Keratinocyte (primary cell): Measurements from ENCODE around the gene MYO16.

Experiments used
- EZH2 ChIP-seq: IDR thresholded peaks from one replicate; pipeline ENCODE4 v1.6.1; 2012; ENCODE audit warnings: inconsistent platforms, mild to moderate bottlenecking, low read length, moderate library complexity
- TF ChIP-seq, protein P1 (sequence below), 3 experiments: IDR thresholded peaks in 1 of 3; conservative IDR thresholded peaks in 1 of 3; optimal IDR thresholded peaks in 1 of 3; 2 replicates in 2 of 3; 3 replicates in 1 of 3; pipeline versions ENCODE3 to v1.5.1; 2011; ENCODE audit warnings: low read length in 3 of 3, mild to moderate bottlenecking in 3 of 3, moderate library complexity in 2 of 3, control low read depth in 1 of 3, inconsistent platforms in 1 of 3; ENCODE audit not compliant: insufficient read depth in 2 of 3; ENCODE audit errors: extremely low read depth in 1 of 3

DNA sequence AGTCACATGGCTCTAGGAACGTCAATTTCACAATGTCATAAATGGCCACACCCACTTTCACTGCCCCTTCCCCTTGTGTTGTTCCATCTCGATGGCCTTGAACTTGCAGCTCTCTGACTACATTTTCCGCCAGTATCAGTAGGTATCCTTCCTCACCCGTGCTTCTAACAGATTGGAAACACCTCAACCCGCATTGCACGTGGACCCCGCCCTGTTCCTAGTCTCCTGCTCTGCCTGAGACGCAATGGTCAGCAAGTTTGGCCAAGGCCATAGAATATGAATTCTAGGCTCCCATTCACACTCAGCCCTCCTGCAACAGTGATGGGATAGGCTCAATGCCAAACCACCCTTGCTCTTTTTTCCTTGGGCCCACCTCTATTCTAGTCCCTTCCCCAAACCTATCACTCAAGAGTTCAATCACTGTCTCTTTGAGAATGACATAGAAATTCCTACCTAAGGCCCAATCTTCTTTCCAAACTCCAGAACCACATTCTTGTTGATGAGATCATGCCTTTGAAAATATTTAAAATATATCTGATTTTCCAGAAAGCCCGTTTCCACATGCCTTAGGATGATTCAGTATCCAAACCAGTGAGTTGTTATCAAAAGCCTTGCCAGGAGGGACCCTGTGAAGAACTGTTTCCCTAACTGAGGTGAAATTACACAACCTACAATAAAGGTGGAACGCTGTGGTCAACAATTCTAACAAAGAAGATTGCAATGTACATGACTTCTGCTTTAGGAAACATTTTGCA lies 334.6 kb downstream of the MYO16 start:
- TF ChIP-seq, protein P1, sequence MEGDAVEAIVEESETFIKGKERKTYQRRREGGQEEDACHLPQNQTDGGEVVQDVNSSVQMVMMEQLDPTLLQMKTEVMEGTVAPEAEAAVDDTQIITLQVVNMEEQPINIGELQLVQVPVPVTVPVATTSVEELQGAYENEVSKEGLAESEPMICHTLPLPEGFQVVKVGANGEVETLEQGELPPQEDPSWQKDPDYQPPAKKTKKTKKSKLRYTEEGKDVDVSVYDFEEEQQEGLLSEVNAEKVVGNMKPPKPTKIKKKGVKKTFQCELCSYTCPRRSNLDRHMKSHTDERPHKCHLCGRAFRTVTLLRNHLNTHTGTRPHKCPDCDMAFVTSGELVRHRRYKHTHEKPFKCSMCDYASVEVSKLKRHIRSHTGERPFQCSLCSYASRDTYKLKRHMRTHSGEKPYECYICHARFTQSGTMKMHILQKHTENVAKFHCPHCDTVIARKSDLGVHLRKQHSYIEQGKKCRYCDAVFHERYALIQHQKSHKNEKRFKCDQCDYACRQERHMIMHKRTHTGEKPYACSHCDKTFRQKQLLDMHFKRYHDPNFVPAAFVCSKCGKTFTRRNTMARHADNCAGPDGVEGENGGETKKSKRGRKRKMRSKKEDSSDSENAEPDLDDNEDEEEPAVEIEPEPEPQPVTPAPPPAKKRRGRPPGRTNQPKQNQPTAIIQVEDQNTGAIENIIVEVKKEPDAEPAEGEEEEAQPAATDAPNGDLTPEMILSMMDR (optimal IDR thresholded peaks at IDR 0.05 in 1 of 3, IDR thresholded peaks at IDR 0.05 in 1 of 3, conservative IDR thresholded peaks at IDR 0.05 in 1 of 3; ENCODE audit: extremely low read depth in 1 of 3, insufficient read depth in 2 of 3, low read length in 3 of 3) = no peak
- no peak for TF ChIP-seq EZH2
